ENCODE data around the gene RACK1.

- TF ChIP-seq TAF1 (IDR thresholded peaks at IDR 0.05; ENCODE audit: borderline replicate concordance, low read depth, low read length) (no peak), USF2 (IDR thresholded peaks at IDR 0.05; ENCODE audit: borderline replicate concordance, low read depth, low read length) (no peak), JUND (IDR thresholded peaks at IDR 0.05) (no peak), TEAD4 (IDR thresholded peaks at IDR 0.05; ENCODE audit: borderline replicate concordance, insufficient read depth) (no peak), SIN3A (IDR thresholded peaks at IDR 0.05; ENCODE audit: borderline replicate concordance, low read depth, low read length) (no peak), FOXM1 (IDR thresholded peaks at IDR 0.05; ENCODE audit: low read depth) (no peak)
- TF ChIP-seq, protein P1, sequence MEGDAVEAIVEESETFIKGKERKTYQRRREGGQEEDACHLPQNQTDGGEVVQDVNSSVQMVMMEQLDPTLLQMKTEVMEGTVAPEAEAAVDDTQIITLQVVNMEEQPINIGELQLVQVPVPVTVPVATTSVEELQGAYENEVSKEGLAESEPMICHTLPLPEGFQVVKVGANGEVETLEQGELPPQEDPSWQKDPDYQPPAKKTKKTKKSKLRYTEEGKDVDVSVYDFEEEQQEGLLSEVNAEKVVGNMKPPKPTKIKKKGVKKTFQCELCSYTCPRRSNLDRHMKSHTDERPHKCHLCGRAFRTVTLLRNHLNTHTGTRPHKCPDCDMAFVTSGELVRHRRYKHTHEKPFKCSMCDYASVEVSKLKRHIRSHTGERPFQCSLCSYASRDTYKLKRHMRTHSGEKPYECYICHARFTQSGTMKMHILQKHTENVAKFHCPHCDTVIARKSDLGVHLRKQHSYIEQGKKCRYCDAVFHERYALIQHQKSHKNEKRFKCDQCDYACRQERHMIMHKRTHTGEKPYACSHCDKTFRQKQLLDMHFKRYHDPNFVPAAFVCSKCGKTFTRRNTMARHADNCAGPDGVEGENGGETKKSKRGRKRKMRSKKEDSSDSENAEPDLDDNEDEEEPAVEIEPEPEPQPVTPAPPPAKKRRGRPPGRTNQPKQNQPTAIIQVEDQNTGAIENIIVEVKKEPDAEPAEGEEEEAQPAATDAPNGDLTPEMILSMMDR (IDR thresholded peaks at IDR 0.05) = no peak
- TF ChIP-seq, protein P2, sequence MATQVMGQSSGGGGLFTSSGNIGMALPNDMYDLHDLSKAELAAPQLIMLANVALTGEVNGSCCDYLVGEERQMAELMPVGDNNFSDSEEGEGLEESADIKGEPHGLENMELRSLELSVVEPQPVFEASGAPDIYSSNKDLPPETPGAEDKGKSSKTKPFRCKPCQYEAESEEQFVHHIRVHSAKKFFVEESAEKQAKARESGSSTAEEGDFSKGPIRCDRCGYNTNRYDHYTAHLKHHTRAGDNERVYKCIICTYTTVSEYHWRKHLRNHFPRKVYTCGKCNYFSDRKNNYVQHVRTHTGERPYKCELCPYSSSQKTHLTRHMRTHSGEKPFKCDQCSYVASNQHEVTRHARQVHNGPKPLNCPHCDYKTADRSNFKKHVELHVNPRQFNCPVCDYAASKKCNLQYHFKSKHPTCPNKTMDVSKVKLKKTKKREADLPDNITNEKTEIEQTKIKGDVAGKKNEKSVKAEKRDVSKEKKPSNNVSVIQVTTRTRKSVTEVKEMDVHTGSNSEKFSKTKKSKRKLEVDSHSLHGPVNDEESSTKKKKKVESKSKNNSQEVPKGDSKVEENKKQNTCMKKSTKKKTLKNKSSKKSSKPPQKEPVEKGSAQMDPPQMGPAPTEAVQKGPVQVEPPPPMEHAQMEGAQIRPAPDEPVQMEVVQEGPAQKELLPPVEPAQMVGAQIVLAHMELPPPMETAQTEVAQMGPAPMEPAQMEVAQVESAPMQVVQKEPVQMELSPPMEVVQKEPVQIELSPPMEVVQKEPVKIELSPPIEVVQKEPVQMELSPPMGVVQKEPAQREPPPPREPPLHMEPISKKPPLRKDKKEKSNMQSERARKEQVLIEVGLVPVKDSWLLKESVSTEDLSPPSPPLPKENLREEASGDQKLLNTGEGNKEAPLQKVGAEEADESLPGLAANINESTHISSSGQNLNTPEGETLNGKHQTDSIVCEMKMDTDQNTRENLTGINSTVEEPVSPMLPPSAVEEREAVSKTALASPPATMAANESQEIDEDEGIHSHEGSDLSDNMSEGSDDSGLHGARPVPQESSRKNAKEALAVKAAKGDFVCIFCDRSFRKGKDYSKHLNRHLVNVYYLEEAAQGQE (IDR thresholded peaks at IDR 0.05; ENCODE audit: low read depth, low read length) = no peak
Observed at GRCh38 chr5:181248277-181248676, 4.6 kb upstream of the RACK1 start.
